Measurements from ENCODE around the gene AGAP1. TPM values are rescaled to one million over a fixed set of nuclear protein-coding genes. Genes with fewer than 3 reads are reported as not detected.

The AGAP1 gene
- total and polyA plus RNA-seq, 8 donors = 5.0 to 27.6 (median 17.4) TPM

GRCh38 chr2:236085211-236085610, 591.4 kb downstream of the AGAP1 start:
- H3K27ac ChIP-seq = no peak overlapping the region
- H3K4me1 ChIP-seq = no peaks in the 10 kb centered on the region
- intact Hi-C loops (cut with DNase I) = no loop called here
- 96 to 97% methylated on average over 2 of the region's 2 CpGs for WGBS, 2 donors
- no peak for DNase-seq
- no peaks in the 10 kb centered on the region for H3K27me3 ChIP-seq
- FAIRE-seq = no peak
- no peak overlapping the region for H3K4me3 ChIP-seq
- no peak for ATAC-seq
- TF ChIP-seq, protein P1, sequence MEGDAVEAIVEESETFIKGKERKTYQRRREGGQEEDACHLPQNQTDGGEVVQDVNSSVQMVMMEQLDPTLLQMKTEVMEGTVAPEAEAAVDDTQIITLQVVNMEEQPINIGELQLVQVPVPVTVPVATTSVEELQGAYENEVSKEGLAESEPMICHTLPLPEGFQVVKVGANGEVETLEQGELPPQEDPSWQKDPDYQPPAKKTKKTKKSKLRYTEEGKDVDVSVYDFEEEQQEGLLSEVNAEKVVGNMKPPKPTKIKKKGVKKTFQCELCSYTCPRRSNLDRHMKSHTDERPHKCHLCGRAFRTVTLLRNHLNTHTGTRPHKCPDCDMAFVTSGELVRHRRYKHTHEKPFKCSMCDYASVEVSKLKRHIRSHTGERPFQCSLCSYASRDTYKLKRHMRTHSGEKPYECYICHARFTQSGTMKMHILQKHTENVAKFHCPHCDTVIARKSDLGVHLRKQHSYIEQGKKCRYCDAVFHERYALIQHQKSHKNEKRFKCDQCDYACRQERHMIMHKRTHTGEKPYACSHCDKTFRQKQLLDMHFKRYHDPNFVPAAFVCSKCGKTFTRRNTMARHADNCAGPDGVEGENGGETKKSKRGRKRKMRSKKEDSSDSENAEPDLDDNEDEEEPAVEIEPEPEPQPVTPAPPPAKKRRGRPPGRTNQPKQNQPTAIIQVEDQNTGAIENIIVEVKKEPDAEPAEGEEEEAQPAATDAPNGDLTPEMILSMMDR (IDR thresholded peaks at IDR 0.05) = no peak
- no peaks in the 10 kb centered on the region for H3K36me3 ChIP-seq
- H3K9me3 ChIP-seq = no peaks in the 10 kb centered on the region

GRCh38 chr2:236085647-236086046, 591.8 kb downstream of the AGAP1 start:
- Histone ChIP-seq H3K4me1 (no peaks in the 10 kb centered on the region), H3K36me3 (no peaks in the 10 kb centered on the region), H3K4me3 (no peak overlapping the region), H3K9me3 (no peaks in the 10 kb centered on the region), H3K27ac (no peak overlapping the region), H3K27me3 (no peaks in the 10 kb centered on the region)
- WGBS, 2 donors = 91 to 93% methylated on average over 7 of the region's 7 CpGs
- intact Hi-C loops (cut with DNase I) = no loop called here
- no peak for FAIRE-seq
- no peak for DNase-seq
- TF ChIP-seq, protein P1 (IDR thresholded peaks at IDR 0.05) = no peak
- ATAC-seq = no peak

DNA sequence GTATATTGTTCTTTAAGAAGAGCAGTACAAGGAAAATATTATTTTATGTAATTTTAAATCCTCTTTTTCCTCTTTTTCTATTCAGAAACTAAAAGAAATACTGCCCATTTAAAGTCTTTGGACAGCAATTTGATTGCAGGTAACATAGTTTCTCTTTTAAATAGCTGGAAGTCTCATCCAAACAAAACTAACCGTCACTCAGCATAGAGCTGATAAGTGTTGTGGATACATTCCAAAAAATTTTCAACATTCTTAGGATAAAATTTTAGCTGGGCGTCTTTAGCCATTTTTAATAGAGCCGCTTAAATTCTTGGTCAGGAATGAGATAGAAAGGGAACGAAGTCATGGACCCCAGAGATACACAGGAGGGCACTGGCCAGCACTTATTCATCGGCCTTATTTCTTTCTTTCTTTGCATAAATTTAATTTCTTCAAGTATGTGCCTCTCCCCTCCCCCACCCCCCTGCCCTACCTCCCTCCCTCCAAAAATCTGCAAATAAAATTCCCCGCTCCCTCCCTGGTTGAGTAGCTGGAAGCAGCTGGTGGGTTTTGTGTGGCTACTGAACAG, 592.6 kb downstream of the AGAP1 start:
- TF ChIP-seq, protein P1 (IDR thresholded peaks at IDR 0.05) = no peak
- ATAC-seq (no peak), DNase-seq (no peak), FAIRE-seq (no peak)
- Histone ChIP-seq H3K27me3 (no peaks in the 10 kb centered on the region), H3K36me3 (no peaks in the 10 kb centered on the region), H3K9me3 (no peaks in the 10 kb centered on the region), H3K4me1 (no peaks in the 10 kb centered on the region), H3K27ac (no peak overlapping the region), H3K4me3 (no peak overlapping the region)
- intact Hi-C loops (cut with DNase I) = no loop called here
- WGBS, 2 donors = 69 to 80% methylated on average over 6 of the region's 6 CpGs

DNA sequence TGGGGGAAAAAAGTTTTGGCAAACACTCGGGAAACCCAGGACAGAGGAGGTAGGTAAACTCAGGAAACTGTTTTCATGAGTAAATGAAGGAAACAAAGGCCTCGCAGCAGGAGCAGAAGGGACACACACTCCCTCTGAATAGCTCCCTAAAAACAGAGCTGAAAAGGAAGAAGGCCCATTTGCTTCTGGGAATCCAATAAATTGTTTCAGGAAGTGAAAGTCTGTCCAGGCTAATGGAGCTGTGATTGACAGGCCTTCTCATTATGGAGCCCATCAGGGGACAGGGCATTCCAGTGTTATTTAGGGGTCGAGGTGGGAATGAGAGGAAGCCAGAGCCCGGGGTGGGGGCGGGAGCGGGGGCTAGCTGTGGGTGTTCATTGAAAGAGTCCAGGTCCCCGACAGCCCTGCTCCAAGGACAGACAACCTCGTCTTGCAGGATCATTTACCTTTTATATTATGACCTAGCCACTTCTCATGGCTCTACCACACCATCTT, 593.2 kb downstream of the AGAP1 start:
- Histone ChIP-seq H3K9me3 (no peaks in the 10 kb centered on the region), H3K4me1 (no peaks in the 10 kb centered on the region), H3K36me3 (no peaks in the 10 kb centered on the region), H3K4me3 (no peak overlapping the region), H3K27ac (no peak overlapping the region), H3K27me3 (no peaks in the 10 kb centered on the region)
- no peak for DNase-seq
- TF ChIP-seq, protein P1 (IDR thresholded peaks at IDR 0.05) = no peak
- WGBS, 2 donors = 88 to 92% methylated on average over 8 of the region's 8 CpGs
- no peak for ATAC-seq
- intact Hi-C loops (cut with DNase I) = no loop called here
- FAIRE-seq = no peak

GRCh38 chr2:236088368-236089057, 594.7 kb downstream of the AGAP1 start:
- H3K27ac ChIP-seq = no peak overlapping the region
- WGBS, 2 donors = 90 to 94% methylated on average over 8 of the region's 8 CpGs
- no peak for FAIRE-seq

More at GRCh38 chr2:236088368-236089057, 594.7 kb downstream of the AGAP1 start:
- no peaks in the 10 kb centered on the region for H3K9me3 ChIP-seq
- H3K4me1 ChIP-seq = no peaks in the 10 kb centered on the region
- ATAC-seq (no peak), DNase-seq (no peak)
- TF ChIP-seq, protein P1 (IDR thresholded peaks at IDR 0.05) = no peak
- H3K36me3 ChIP-seq = no peaks in the 10 kb centered on the region
- no peak overlapping the region for H3K4me3 ChIP-seq
- intact Hi-C loops (cut with DNase I) = no loop called here
- H3K27me3 ChIP-seq = no peaks in the 10 kb centered on the region
